BLaER1 (cell line): ENCODE measurements around the gene RBM33.

Experiments used
- H3K27ac ChIP-seq: shearing (Covaris generic); formaldehyde crosslinking; 2 replicates; pipeline ENCODE4 v1.8.1; 2022
- H3K27me3 ChIP-seq: shearing (Covaris generic); formaldehyde crosslinking; 2 replicates; pipeline ENCODE4 v1.8.1; 2022
- H3K36me3 ChIP-seq: shearing (Covaris generic); formaldehyde crosslinking; 2 replicates; pipeline ENCODE4 v1.8.1; 2022
- H3K4me1 ChIP-seq: shearing (Covaris generic); formaldehyde crosslinking; 2 replicates; pipeline ENCODE4 v1.8.1; 2022
- H3K4me2 ChIP-seq: shearing (Covaris generic); formaldehyde crosslinking; 2 replicates; pipeline ENCODE4 v1.8.1; 2022
- H3K4me3 ChIP-seq: shearing (Covaris generic); formaldehyde crosslinking; 2 replicates; pipeline ENCODE4 v1.8.1; 2022
- H3K9ac ChIP-seq: shearing (Covaris generic); formaldehyde crosslinking; 2 replicates; pipeline ENCODE4 v1.8.1; 2022
- H3K9me3 ChIP-seq: shearing (Covaris generic); formaldehyde crosslinking; 2 replicates; pipeline ENCODE4 v1.8.1; 2022
- H4K20me1 ChIP-seq: shearing (Covaris generic); formaldehyde crosslinking; 2 replicates; pipeline ENCODE4 v1.8.1; 2022
- Cebpa-rat ChIP-seq: shearing (Covaris generic); IDR thresholded peaks from 2 replicates; pipeline ENCODE4 v1.8.1; 2022

RBM33 gene

DNA sequence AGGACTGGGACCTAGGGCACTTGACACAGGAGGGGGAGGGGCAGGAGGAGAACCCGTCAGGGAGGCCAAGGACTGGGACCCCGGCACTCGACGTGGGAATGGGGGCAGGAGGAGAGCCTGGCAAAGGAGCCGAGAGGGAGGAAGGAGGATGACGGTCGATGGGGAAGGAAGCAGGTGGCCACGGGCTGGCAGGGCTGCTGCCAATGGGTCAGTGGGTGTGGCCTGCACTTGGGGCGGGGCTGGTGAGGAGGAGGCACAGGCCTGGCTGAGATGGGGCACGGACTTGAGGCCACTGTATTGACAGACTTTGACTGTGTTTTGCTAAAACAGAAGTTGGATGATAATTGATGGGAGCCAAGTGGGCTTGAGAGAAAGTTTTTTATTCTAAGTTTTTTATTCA, 68.9 kb downstream of the RBM33 start:
- no peak overlapping the region for H3K27ac ChIP-seq
- no peak overlapping the region for H3K9ac ChIP-seq
- no peaks in the 10 kb centered on the region for H3K27me3 ChIP-seq
- peaks cover 41% of the 10 kb centered on the region for H3K4me1 ChIP-seq
- H3K4me2 ChIP-seq = peak overlapping the region; percentile 27
- no peak overlapping the region for H3K4me3 ChIP-seq
- TF ChIP-seq Cebpa-rat = no peak
- peaks cover 99% of the 10 kb centered on the region for H4K20me1 ChIP-seq
- no peaks in the 10 kb centered on the region for H3K9me3 ChIP-seq
- peaks cover 96% of the 10 kb centered on the region for H3K36me3 ChIP-seq

DNA sequence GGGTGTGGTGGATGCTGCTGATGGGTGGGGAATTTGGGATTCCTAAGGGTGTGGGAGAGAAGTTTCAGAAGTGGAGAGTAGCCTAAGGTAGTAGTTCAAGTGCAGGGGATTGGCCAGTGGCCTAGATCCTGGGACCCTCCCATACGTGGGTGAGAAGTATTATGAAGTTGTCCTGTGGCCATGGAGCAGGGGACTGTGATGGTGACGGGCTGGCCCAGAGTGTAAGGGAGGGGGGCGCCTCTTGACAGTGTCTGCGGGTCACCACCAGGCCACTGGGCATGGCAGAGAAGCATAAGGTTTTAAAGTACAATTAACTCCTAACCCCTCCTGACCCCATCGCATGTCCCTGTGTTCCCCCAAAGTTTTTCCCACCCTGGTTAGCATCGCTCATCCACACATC, 70.2 kb downstream of the RBM33 start:
- H3K4me3 ChIP-seq = no peak overlapping the region

DNA sequence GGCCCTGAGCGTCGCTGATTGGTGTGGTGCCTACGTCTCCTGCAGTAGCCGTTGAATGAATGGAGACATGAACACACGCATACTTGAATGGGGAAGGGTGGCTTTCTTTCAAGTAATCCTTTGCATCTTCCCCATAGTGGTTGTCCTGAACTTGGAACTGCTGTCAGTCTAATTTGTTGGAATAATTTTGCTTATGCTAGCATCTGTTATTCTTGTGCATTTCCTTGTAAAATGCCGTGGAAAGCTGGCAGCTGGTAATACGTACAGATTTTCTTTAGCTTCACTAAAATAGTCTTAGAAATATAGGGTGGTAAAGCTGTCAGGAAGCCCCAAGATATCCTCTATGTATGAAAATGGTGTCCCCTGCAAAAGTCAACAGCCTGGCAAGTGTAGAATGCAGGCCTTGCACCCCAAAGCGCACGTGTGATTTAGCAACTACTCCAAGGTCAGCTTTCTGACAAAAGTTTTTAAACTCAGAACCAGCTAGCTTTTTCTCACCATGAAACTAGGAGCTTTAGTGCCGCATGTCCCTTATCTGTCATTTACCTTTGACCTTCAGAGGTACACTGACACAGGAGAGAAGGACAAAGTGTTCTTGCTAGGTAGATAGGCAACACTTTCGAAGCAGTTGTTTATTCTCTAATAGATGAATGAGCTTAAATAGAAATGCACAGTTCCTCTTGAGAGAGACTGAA, 70.8 kb downstream of the RBM33 start:
- Histone ChIP-seq H3K4me3 (no peak overlapping the region), H3K27me3 (no peaks in the 10 kb centered on the region), H3K27ac (no peak overlapping the region), H3K4me1 (peaks cover 33% of the 10 kb centered on the region), H3K4me2 (no peak overlapping the region), H3K36me3 (peaks cover 81% of the 10 kb centered on the region), H4K20me1 (peaks cover 90% of the 10 kb centered on the region), H3K9me3 (no peaks in the 10 kb centered on the region), H3K9ac (no peak overlapping the region)
- TF ChIP-seq Cebpa-rat = no peak

More for the DNA sequence above, 70.2 kb downstream of the RBM33 start:
- Histone ChIP-seq H4K20me1 (peaks cover 90% of the 10 kb centered on the region), H3K9ac (no peak overlapping the region), H3K27me3 (no peaks in the 10 kb centered on the region), H3K4me1 (peaks cover 35% of the 10 kb centered on the region), H3K27ac (no peak overlapping the region), H3K9me3 (no peaks in the 10 kb centered on the region), H3K4me2 (no peak overlapping the region), H3K36me3 (peaks cover 87% of the 10 kb centered on the region)
- no peak for TF ChIP-seq Cebpa-rat

DNA sequence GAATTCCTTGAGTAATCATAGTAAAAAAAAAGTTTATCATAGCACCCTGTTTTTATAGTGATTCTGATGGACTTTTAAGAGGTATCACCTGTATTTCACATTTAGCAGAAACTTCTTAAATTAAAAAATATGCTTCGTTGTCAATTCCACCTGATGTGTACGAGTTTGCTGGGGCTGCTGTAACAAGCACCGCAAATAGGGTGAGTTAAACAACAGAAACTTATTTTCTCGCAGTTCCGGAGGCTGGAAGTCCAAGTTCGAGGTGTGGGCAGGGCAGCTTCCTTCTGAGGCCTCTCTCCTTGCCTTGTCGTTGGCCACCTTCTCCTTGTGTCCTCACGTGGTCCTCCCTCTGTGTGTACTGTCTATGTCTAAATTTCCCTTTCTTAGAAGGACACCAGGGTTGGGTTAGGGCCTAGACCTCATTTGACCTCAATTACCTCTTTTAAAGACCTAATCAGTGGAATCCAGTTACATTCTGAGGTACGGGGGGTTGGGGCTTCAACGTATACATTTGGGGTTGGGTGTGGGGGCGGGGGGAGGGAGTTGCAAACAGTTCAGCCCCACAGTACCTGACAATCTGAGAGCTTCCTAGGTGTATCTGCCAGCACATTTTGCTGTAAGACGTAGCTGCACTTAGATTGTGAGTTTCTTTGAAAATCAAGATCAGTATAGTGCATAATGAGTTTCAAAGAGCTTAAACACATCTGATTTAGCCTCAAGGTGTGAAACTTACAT, 72.7 kb downstream of the RBM33 start:
- H3K4me2 ChIP-seq = no peak overlapping the region
- no peaks in the 10 kb centered on the region for H3K27me3 ChIP-seq
- TF ChIP-seq Cebpa-rat = no peak
- no peak overlapping the region for H3K4me3 ChIP-seq
- peaks cover 91% of the 10 kb centered on the region for H4K20me1 ChIP-seq
- peaks cover 62% of the 10 kb centered on the region for H3K36me3 ChIP-seq
- H3K9me3 ChIP-seq = no peaks in the 10 kb centered on the region
- H3K27ac ChIP-seq = no peak overlapping the region
- H3K9ac ChIP-seq = no peak overlapping the region
- peaks cover 35% of the 10 kb centered on the region for H3K4me1 ChIP-seq

DNA sequence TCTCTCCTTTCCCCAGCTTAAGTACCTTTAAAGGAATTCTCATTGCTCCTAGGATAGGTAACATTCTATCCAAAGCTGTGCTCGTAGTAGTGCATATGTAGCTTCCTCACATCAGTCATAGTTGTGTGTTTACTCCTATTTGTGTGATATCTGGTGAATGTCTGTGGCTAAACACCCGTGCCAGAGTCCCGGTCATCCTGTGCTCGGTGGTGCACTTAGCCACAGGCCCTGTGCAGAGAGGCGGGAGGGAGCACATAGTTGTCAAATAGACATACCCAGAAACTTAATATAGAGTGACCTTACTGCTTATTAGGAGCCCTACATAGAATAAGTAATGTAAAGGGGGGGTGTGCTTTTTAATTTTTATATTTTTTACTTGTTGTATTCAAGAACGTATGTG, 76.6 kb downstream of the RBM33 start:
- H3K4me2 ChIP-seq = peak overlapping the region; percentile 67
- H3K4me1 ChIP-seq = peaks cover 57% of the 10 kb centered on the region
- peaks cover 91% of the 10 kb centered on the region for H4K20me1 ChIP-seq
- no peak overlapping the region for H3K27ac ChIP-seq
- H3K27me3 ChIP-seq = no peaks in the 10 kb centered on the region
- H3K4me3 ChIP-seq = no peak overlapping the region
- TF ChIP-seq Cebpa-rat = no peak
- no peak overlapping the region for H3K9ac ChIP-seq
- no peaks in the 10 kb centered on the region for H3K9me3 ChIP-seq
- H3K36me3 ChIP-seq = peaks cover 42% of the 10 kb centered on the region

DNA sequence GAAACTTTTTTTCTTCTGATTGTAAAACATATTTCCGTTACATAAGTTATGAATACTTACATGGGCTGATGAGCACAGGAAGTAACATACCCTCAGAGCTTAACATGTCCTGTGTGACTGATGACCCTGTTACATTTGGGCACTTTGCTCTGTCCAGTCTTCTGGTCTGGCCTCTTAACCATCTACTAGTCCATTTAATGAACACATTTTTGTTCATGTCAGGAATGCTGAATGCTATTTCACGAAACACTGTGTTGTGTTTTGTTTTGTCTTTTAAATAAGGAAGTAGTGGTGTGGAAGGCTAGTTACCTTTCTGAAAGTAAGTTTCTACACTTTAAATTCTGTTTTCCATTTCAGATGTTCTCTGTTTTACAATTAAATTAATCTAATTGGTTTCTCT, 77.7 kb downstream of the RBM33 start:
- TF ChIP-seq Cebpa-rat = no peak
- H3K36me3 ChIP-seq = peaks cover 36% of the 10 kb centered on the region
- H3K4me2 ChIP-seq = peak overlapping the region; percentile 67
- H3K9ac ChIP-seq = no peak overlapping the region
- H3K4me1 ChIP-seq = peaks cover 57% of the 10 kb centered on the region
- peak overlapping the region; percentile 47; the same call in 1 of the 2 replicates for H3K27ac ChIP-seq
- no peaks in the 10 kb centered on the region for H3K27me3 ChIP-seq
- H3K4me3 ChIP-seq = no peak overlapping the region
- H3K9me3 ChIP-seq = no peaks in the 10 kb centered on the region
- H4K20me1 ChIP-seq = peaks cover 91% of the 10 kb centered on the region

DNA sequence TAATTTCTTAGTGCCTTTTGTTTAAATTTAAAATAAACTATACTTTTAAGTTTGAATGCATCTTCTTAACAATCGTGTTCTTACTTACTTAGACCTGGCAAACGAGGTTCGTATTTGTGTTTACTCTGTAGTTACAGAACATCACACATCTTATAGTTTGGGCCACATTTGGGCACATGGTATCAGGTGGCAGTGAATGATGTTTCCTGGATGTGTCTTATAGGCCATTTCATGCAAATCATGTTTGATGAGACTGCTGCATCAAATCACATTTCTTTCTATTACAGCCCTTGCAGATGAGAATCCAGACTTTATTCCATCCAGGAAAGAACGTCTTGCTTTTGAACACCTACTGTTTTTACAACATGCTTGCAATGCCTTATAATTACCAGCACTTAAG, 78.5 kb downstream of the RBM33 start:
- no peak overlapping the region for H3K9ac ChIP-seq
- H3K27ac ChIP-seq = no peak overlapping the region
- H3K4me3 ChIP-seq = no peak overlapping the region
- H3K4me2 ChIP-seq = peak overlapping the region; percentile 67
- no peak for TF ChIP-seq Cebpa-rat
- peaks cover 91% of the 10 kb centered on the region for H4K20me1 ChIP-seq
- H3K27me3 ChIP-seq = no peaks in the 10 kb centered on the region
- peaks cover 40% of the 10 kb centered on the region for H3K36me3 ChIP-seq
- H3K4me1 ChIP-seq = peaks cover 57% of the 10 kb centered on the region
- no peaks in the 10 kb centered on the region for H3K9me3 ChIP-seq

DNA sequence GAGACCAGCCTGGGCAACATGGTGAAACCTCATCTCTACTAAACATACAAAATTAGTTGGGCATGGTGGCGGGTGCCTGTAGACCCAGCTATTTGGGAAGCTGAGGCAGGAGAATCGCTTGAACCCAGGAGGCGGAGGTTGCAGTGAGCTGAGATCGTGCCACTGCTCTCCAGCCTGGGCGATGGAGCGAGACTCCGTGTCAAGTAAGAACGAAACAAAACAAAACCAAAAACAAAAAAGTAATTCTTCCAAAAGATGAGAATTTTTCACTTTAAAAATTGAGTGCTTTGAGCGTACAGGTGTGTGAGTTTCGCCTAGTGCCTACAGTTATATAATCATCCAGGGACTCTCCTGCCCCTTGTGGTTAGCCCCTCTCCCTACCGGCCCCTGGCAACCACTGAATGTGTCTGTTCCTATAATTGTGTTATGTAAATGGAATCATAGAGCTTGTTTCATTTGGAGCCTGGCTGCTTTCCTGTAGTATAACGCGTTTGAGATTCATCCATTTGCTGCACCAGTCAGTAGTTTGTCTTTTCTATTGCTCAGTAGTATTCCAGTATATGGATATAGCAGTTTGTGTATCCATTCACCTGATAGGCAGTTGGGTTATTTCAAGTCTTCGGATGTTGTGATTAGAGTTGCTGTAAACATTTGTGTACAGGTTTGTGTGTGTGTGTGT, 80.0 kb downstream of the RBM33 start:
- H3K9me3 ChIP-seq = no peaks in the 10 kb centered on the region
- H3K9ac ChIP-seq = no peak overlapping the region
- no peak overlapping the region for H3K27ac ChIP-seq
- no peak for TF ChIP-seq Cebpa-rat
- H3K4me2 ChIP-seq = peak overlapping the region; percentile 67
- no peaks in the 10 kb centered on the region for H3K27me3 ChIP-seq
- H3K4me1 ChIP-seq = peaks cover 57% of the 10 kb centered on the region
- peaks cover 47% of the 10 kb centered on the region for H3K36me3 ChIP-seq
- peaks cover 98% of the 10 kb centered on the region for H4K20me1 ChIP-seq
- H3K4me3 ChIP-seq = no peak overlapping the region

DNA sequence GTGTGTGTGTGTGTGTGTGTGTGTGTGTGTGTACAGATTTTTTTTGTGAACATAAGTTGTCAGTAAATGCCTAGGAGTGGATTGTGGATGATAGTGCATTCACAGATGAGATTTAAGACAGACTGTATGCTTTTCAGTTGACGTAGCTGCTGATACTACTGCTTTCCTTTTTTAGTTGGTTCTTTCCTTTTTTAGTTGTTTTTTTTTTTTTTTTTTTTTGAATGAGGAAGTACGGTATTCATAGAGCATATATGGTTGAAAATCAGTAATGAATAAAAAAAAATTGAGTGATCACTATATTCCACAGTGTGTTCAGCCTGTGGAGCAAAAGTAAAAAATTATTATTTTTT, 80.5 kb downstream of the RBM33 start:
- H3K9ac ChIP-seq = no peak overlapping the region
- H3K27ac ChIP-seq = no peak overlapping the region
- H3K27me3 ChIP-seq = no peaks in the 10 kb centered on the region
- H3K36me3 ChIP-seq = peaks cover 52% of the 10 kb centered on the region
- H4K20me1 ChIP-seq = peaks cover 100% of the 10 kb centered on the region
- TF ChIP-seq Cebpa-rat = no peak
- H3K4me3 ChIP-seq = no peak overlapping the region
- peaks cover 55% of the 10 kb centered on the region for H3K4me1 ChIP-seq
- H3K9me3 ChIP-seq = no peaks in the 10 kb centered on the region
- peak overlapping the region; percentile 67 for H3K4me2 ChIP-seq

DNA sequence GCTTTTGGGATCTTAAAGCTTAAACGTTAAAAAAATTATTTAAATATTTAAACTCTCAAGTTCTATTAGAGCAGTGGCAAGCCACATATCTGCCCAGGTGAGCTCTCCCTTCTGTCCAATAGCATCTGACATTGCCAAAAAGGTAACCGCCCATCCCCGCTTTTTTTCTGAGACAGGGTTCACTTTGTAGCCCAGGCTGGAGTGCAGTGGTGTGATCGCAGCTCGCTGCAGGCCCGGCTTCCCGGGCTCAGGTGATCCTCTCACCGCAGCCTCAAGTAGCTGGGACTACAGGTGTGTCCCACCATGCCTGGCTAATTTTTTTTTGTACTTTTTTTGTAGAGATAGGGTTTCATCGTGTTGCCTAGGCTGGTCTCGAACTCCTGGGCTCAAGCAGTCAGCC, 83.2 kb downstream of the RBM33 start:
- Histone ChIP-seq H3K27ac (no peak overlapping the region), H4K20me1 (peaks cover 100% of the 10 kb centered on the region), H3K36me3 (peaks cover 79% of the 10 kb centered on the region)

More for the DNA sequence above, 83.2 kb downstream of the RBM33 start:
- no peaks in the 10 kb centered on the region for H3K27me3 ChIP-seq
- no peaks in the 10 kb centered on the region for H3K9me3 ChIP-seq
- H3K4me1 ChIP-seq = peaks cover 39% of the 10 kb centered on the region
- TF ChIP-seq Cebpa-rat = no peak
- no peak overlapping the region for H3K4me2 ChIP-seq
- H3K9ac ChIP-seq = no peak overlapping the region
- H3K4me3 ChIP-seq = no peak overlapping the region
